AG09309 (cell line): ENCODE data around the gene CDK5RAP2.

ENCODE experiments used
- DNase-seq: peaks from one replicate; pipeline ENCODE4 v3.0.0-alpha.2; 2010; ENCODE audit warnings: low read depth
- H3K4me3 ChIP-seq: 2 replicates; pipeline ENCODE4 v1.5.1; 2011; ENCODE audit warnings: mild to moderate bottlenecking, low read depth, low read length, moderate library complexity; ENCODE audit not compliant: control insufficient read depth
- TF ChIP-seq, protein P1 (sequence below): IDR thresholded peaks from 2 replicates; pipeline ENCODE4 v1.5.1; 2011; ENCODE audit warnings: mild to moderate bottlenecking, low read depth, low read length, inconsistent platforms; ENCODE audit not compliant: insufficient read depth, control insufficient read depth; ENCODE audit errors: missing control alignments

Gene CDK5RAP2

DNA sequence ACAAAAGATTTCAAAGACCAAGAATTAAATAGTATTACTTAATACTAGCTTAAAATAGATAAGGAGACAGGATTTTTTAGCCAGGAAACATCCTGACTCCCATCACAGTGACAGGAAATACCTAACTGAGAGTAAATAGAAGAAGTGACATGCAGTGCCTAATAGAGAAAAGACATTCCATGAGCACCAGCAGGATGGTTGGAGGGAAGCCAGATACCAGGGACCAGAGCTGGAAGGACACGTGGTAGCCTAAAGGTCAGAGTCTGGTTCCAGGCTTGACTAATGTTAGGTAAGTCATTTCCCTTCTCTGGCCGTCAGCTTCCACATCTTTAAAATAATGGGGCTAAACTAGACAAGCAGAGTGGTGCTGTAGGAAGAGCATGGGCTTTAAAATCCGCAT is 41.6 kb downstream of the CDK5RAP2 start:
- no peak overlapping the region for H3K4me3 ChIP-seq
- TF ChIP-seq, protein P1, sequence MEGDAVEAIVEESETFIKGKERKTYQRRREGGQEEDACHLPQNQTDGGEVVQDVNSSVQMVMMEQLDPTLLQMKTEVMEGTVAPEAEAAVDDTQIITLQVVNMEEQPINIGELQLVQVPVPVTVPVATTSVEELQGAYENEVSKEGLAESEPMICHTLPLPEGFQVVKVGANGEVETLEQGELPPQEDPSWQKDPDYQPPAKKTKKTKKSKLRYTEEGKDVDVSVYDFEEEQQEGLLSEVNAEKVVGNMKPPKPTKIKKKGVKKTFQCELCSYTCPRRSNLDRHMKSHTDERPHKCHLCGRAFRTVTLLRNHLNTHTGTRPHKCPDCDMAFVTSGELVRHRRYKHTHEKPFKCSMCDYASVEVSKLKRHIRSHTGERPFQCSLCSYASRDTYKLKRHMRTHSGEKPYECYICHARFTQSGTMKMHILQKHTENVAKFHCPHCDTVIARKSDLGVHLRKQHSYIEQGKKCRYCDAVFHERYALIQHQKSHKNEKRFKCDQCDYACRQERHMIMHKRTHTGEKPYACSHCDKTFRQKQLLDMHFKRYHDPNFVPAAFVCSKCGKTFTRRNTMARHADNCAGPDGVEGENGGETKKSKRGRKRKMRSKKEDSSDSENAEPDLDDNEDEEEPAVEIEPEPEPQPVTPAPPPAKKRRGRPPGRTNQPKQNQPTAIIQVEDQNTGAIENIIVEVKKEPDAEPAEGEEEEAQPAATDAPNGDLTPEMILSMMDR = no peak
- DNase-seq = no peak

DNA sequence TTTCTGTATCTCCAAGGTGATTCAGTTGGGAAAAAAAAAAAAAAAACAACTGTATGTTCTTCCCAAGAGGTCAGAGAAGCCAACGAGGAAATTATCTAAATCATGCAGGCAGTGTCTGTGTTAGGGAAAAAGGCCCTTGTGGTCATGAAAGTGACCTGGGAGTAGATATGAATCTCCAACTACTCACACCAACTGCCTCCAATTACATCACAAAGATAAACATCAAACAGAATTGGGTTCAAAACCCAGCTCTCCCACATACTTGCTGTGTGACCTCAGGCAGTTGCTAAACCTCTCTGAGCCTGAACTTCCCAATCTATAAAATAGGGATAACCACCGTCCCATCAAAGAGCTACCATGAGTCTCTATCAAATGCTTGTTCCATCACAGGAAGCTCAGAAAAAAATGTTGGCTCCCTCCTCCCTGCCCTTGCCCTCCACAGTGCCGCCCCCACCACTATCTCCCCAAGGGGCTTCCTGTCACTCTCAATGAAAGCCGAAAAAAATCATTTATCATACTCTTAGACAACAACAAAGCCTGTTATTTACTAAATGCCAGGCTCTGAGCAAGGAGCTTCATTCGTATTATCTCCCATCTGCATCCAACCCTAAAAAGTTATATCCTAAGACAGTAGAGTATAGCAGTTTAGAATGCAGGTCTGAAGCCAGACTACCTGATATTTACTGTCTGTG is 42.9 kb downstream of the CDK5RAP2 start:
- no peak for DNase-seq
- TF ChIP-seq, protein P1 = no peak
- H3K4me3 ChIP-seq = no peak overlapping the region

DNA sequence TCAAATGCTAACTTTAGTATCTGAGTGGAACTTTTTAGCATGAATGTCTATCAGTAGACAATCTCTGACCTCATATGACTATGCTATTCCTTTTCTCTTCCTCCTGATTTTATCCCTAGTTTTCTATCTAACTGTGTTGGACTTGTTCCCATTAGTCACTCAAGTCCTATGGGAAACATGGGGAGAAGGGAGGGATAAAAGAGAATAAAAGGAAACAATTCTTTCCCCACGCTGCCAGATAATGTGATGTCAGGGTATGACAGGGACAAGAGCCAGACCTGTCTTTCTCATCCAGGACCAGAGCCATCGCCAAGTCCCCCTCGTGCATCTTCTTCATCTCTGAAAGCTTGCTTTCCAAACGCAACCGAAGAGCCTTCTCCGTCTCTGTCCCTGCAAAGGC is 43.9 kb downstream of the CDK5RAP2 start:
- no peak overlapping the region for H3K4me3 ChIP-seq
- DNase-seq = no peak
- TF ChIP-seq, protein P1 = no peak

DNA sequence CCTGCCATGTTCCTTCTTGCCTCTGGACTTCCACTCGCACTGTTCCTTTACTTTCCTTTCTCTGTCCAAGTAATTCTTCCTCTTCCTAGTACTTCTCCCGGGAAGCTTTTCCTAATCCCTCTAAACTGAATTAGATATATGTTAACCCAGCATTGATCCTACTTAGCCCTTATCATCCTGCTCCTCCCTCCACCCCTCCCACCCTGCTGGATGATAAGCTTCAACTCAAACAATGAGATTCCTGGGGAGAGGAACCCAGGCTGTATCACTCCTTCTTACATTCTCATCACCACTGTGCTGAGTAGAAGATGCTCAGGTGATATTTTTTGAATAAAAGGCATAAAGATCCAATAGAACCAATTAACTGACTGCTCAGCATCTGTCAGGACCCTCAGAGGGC is 45.7 kb downstream of the CDK5RAP2 start:
- no peak overlapping the region for H3K4me3 ChIP-seq
- no peak for DNase-seq
- TF ChIP-seq, protein P1 = no peak

DNA sequence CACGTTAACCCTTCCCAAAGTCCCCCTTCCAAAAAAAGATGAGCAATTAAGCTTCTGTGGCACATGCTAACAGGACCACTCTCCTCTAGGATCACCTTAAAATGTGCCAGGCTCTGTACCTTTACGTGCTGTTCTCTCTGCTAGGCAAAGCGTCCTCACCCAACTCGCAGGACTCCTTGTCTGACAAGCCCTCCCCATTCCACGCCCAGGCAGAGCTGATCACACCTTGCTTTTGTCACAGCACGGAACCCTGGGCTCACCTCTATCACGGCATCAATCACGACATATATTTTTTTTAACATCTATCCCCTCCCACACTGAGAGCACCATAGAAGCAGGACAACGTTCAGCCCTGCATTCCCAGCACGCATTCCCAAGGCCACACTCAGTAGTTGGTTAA is 47.1 kb downstream of the CDK5RAP2 start:
- no peak overlapping the region for H3K4me3 ChIP-seq
- TF ChIP-seq, protein P1 = no peak
- DNase-seq = no peak

DNA sequence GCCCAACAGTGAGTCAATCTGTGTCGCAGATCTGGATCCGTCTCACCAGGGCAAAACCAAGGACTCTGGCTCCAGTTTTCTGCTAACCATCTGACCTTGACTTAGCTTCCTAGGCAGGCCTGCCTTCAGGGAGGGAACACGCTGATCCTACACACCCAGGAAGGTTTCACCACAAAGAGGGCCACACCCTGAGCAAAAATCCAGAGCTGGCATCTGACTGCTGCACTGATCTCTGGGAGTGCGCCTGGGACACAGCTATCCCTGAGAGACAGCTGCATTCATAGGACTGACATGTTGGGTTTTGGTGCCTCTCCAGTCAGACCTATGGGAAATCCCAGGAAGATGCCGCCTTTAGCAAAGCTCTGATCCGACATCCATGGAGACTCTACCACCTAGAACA is 47.5 kb downstream of the CDK5RAP2 start:
- no peak overlapping the region for H3K4me3 ChIP-seq
- TF ChIP-seq, protein P1 = no peak
- DNase-seq = no peak
